ENCODE results near the gene HLA-DRB1. TPM values are rescaled to one million over a fixed set of nuclear protein-coding genes. Genes with fewer than 3 reads are reported as not detected.
"Not testable (repeated sequence)": the region's sequence is repeated elsewhere in the genome, so short reads cannot be mapped to it uniquely, and the experiment has no call there.

Gene HLA-DRB1
- total and polyA plus RNA-seq, 2 donors (not counting 3 experiments of a cell fraction or from before 2014, with no cell fraction given), result not detected

GRCh38 chr6:32539839-32540238, 49.8 kb downstream of the HLA-DRB1 start:
- TF ChIP-seq EZH2 (IDR thresholded peaks at IDR 0.05; ENCODE audit: borderline replicate concordance, low read depth, low read length, severe bottlenecking), result no peak
- TF ChIP-seq POLR2A (IDR thresholded peaks at IDR 0.05; ENCODE audit: low read depth, low read length), result no peak
- TF ChIP-seq FOS (IDR thresholded peaks at IDR 0.05; ENCODE audit: borderline replicate concordance, insufficient read depth, low read length), result no peak
- TF ChIP-seq, protein P1, sequence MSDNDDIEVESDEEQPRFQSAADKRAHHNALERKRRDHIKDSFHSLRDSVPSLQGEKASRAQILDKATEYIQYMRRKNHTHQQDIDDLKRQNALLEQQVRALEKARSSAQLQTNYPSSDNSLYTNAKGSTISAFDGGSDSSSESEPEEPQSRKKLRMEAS (IDR thresholded peaks at IDR 0.05; ENCODE audit: insufficient read depth, insufficient read length), result no peak
- no peak for TF ChIP-seq POLR2AphosphoS5 (IDR thresholded peaks at IDR 0.05; ENCODE audit: insufficient read depth, low read depth, low read length)
- no peak for TF ChIP-seq MYC (IDR thresholded peaks at IDR 0.05; ENCODE audit: low read depth, low read length)
- TF ChIP-seq, protein P2, sequence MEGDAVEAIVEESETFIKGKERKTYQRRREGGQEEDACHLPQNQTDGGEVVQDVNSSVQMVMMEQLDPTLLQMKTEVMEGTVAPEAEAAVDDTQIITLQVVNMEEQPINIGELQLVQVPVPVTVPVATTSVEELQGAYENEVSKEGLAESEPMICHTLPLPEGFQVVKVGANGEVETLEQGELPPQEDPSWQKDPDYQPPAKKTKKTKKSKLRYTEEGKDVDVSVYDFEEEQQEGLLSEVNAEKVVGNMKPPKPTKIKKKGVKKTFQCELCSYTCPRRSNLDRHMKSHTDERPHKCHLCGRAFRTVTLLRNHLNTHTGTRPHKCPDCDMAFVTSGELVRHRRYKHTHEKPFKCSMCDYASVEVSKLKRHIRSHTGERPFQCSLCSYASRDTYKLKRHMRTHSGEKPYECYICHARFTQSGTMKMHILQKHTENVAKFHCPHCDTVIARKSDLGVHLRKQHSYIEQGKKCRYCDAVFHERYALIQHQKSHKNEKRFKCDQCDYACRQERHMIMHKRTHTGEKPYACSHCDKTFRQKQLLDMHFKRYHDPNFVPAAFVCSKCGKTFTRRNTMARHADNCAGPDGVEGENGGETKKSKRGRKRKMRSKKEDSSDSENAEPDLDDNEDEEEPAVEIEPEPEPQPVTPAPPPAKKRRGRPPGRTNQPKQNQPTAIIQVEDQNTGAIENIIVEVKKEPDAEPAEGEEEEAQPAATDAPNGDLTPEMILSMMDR (IDR thresholded peaks at IDR 0.05; ENCODE audit: extremely low read depth in 1 of 2, insufficient read depth in 1 of 2, low read depth in 1 of 2, low read length in 2 of 2), result no peak
- no peak for TF ChIP-seq GATA2 (IDR thresholded peaks at IDR 0.05; ENCODE audit: insufficient read depth, insufficient read length, low read depth, low read length)
- no peak for TF ChIP-seq JUN (IDR thresholded peaks at IDR 0.05; ENCODE audit: borderline replicate concordance, insufficient read depth, insufficient read length, low read depth)

GRCh38 chr6:32530431-32530793, 59.2 kb downstream of the HLA-DRB1 start:
- BruUV-seq (replicated peaks); H3K36me3 ChIP-seq (ENCODE audit: control insufficient read depth in 2 of 2, extremely low read depth in 1 of 2, insufficient read depth in 2 of 2, low read length in 2 of 2); H3K27me3 ChIP-seq (ENCODE audit: control insufficient read depth in 2 of 2, insufficient read depth in 2 of 2, low read length in 2 of 2); H3K9ac ChIP-seq (replicated peaks; ENCODE audit: extremely low read depth, insufficient read depth, low read length); H3K4me3 ChIP-seq (replicated peaks in 1 of 3; ENCODE audit: insufficient read depth in 1 of 3, low read depth in 1 of 3, low read length in 3 of 3); H3K79me2 ChIP-seq (ENCODE audit: control insufficient read depth, insufficient read depth, low read length); H3K9me1 ChIP-seq (replicated peaks; ENCODE audit: control insufficient read depth, extremely low read depth, insufficient read depth, low read length); H2AFZ ChIP-seq (ENCODE audit: low read depth, low read length); intact Hi-C loops (cut with micrococcal nuclease); POLR2A ChIA-PET; FAIRE-seq; H3K27ac ChIP-seq (ENCODE audit: insufficient read depth, low read depth, low read length); H3K4me2 ChIP-seq (ENCODE audit: insufficient read depth, low read length); H3K9me3 ChIP-seq (replicated peaks; ENCODE audit: control insufficient read depth, insufficient read depth, low read length); dilution Hi-C loops (cut with MboI; ENCODE audit: extremely low pct_ligation_motif_present, low sequenced_read_pairs); H4K20me1 ChIP-seq (replicated peaks; ENCODE audit: control insufficient read depth, extremely low read depth, insufficient read depth, low read length); H3K4me1 ChIP-seq (ENCODE audit: control insufficient read depth, extremely low read depth, insufficient read depth, low read length); CTCF ChIA-PET; DNase-seq (ENCODE audit: low read depth, low spot score): not testable (repeated sequence)

More at GRCh38 chr6:32539839-32540238, 49.8 kb downstream of the HLA-DRB1 start:
- no peaks in the 10 kb centered on the region for H3K79me2 ChIP-seq (ENCODE audit: control insufficient read depth, insufficient read depth, low read length)
- FAIRE-seq (no peak), DNase-seq (ENCODE audit: low read depth, low spot score) (no peak)
- H3K27ac ChIP-seq (ENCODE audit: insufficient read depth, low read depth, low read length), result no peak overlapping the region
- H3K27me3 ChIP-seq (ENCODE audit: control insufficient read depth in 2 of 2, insufficient read depth in 2 of 2, low read length in 2 of 2), result no peaks in the 10 kb centered on the region
- no peaks in the 10 kb centered on the region for H3K4me1 ChIP-seq (ENCODE audit: control insufficient read depth, extremely low read depth, insufficient read depth, low read length)
- no peaks in the 10 kb centered on the region for H3K9me3 ChIP-seq (replicated peaks; ENCODE audit: control insufficient read depth, insufficient read depth, low read length)
- no TSS peak for BruUV-seq (replicated peaks)
- H4K20me1 ChIP-seq (replicated peaks; ENCODE audit: control insufficient read depth, extremely low read depth, insufficient read depth, low read length), result no peaks in the 10 kb centered on the region
- intact Hi-C loops (cut with micrococcal nuclease), result loop anchor here (5.0 kb wide), 1 partner anchor 48 kb away; no protein-coding TSS in a partner anchor
- dilution Hi-C loops (cut with MboI; ENCODE audit: extremely low pct_ligation_motif_present, low sequenced_read_pairs), result no loop called here
- H3K4me2 ChIP-seq (ENCODE audit: insufficient read depth, low read length), result no peak overlapping the region
- H3K4me3 ChIP-seq (replicated peaks in 1 of 3; ENCODE audit: insufficient read depth in 1 of 3, low read depth in 1 of 3, low read length in 3 of 3), result no peak overlapping the region
- H3K36me3 ChIP-seq (ENCODE audit: control insufficient read depth in 2 of 2, extremely low read depth in 1 of 2, insufficient read depth in 2 of 2, low read length in 2 of 2), result no peaks in the 10 kb centered on the region
- no peak overlapping the region for H2AFZ ChIP-seq (ENCODE audit: low read depth, low read length)
- ChIA-PET POLR2A (no interaction called here), CTCF (interaction anchor here (0.8 kb wide), 1 partner anchor 39 kb away, joined by 3 read pairs; no protein-coding TSS in a partner anchor)
- H3K9me1 ChIP-seq (replicated peaks; ENCODE audit: control insufficient read depth, extremely low read depth, insufficient read depth, low read length), result no peaks in the 10 kb centered on the region
- H3K9ac ChIP-seq (replicated peaks; ENCODE audit: extremely low read depth, insufficient read depth, low read length), result no peak overlapping the region
